ENCODE measurements around the gene SCARB1.

The SCARB1 gene

DNA sequence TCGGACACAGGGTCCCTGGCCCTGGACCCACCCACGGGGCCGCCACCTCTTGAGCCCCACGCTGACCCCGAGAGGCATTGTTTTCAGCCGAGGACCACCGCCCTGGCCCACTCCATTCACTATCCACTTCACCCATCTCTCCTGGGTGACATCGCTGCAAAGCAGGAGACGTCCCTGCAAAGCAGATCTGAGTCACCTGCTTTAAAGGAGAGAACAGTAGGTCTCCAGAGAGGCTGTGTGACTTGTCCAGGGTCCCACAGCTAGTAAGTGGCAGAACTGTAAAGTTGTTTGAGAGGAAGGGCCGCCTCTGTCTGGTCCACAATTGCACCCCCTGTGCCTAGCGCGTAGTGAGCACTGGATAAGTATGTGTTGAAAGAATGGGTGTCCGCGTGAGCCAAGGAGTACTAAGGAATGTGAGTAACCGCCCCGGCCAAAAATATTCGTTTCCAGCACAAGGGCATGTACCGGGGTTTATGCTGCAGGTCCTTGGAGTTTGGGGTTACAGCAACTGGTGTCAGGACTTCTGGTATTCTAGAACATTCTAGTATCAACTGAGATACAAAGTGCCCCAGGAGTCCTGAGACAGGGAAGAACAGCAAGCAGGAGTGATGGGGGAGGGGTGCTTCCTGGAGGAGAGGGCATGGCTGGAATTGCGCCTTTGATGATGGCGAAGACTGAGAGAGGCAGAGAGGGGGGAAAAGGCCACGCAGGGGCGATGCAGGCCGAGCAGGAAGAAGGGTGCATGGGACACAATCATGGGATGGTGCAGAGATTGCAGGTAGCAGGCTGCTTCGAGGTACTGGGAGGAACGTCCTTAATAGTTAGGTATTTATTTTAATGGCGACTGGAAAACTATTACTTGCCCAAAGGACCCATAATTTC, 91.1 kb downstream of the SCARB1 start:
- Mint-ChIP-seq H3K4me3 (no peak overlapping the region), H3K4me1 (peaks cover 30% of the 10 kb centered on the region), H3K27ac (peak overlapping the region; percentile 84), H3K36me3 (no peaks in the 10 kb centered on the region), H3K9me3 (no peaks in the 10 kb centered on the region), H3K27me3 (peaks cover 4% of the 10 kb centered on the region)

GRCh38 chr12:124771462-124772288, 92.0 kb downstream of the SCARB1 start:
- Mint-ChIP-seq H3K27ac (no peak overlapping the region), H3K4me3 (no peak overlapping the region), H3K4me1 (peaks cover 38% of the 10 kb centered on the region), H3K27me3 (peaks cover 4% of the 10 kb centered on the region), H3K36me3 (no peaks in the 10 kb centered on the region), H3K9me3 (no peaks in the 10 kb centered on the region)

DNA sequence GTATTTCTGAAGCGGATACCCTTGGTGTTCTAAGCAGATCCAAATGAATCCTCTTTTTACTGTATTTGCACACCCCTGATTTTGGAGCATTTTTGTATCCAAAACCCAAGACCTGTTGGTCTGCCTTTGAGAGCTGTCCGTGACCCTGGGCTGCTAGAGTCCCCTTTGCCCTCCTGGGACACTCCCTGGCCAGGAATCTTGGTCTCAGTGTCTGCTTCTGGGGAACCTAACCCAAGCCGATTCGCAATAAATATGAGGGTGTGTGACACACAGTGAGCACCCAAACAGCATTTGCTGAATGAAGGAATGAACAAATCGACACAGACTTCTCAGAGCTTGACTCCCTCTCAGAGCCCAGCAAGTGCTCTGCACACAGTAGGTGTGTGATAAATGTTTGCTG, 92.9 kb downstream of the SCARB1 start:
- H3K4me3 Mint-ChIP-seq: no peak overlapping the region

DNA sequence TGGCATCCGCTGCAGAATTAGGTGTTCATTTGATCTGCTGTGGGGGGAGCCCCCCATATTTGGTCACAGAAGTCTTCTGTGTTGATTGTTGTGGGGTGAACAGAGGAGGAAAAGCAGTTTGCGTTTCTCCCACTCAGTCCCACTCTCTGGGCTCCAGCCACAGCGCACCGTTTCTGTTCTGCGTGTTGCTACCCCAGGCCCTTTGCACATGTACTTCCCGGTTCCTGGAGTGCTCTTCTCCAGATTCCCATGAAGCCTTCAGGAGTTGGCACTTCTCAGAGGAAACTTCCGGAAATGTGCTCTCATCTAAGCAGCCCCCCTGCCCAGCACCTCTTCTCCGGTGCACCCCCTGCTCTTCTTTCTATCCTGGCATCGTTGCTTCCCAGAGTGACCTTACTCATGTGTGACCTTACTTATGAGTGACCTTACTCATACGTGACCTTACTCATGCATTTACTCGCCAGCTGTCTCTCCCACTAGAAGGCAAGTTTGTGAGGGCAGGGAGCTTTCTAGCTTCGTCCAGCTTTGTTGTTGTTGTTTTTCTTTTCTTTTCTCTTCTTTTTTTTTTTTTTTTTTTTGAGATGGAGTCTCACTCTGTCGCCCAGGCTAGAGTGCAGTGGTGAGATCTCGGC, 93.7 kb downstream of the SCARB1 start:
- H3K36me3 Mint-ChIP-seq: peaks cover 3% of the 10 kb centered on the region
- peaks cover 31% of the 10 kb centered on the region for H3K4me1 Mint-ChIP-seq
- no peak overlapping the region for H3K27ac Mint-ChIP-seq

More for the DNA sequence above, 92.9 kb downstream of the SCARB1 start:
- Mint-ChIP-seq H3K27ac (no peak overlapping the region), H3K4me1 (peaks cover 37% of the 10 kb centered on the region), H3K27me3 (peaks cover 4% of the 10 kb centered on the region), H3K9me3 (no peaks in the 10 kb centered on the region), H3K36me3 (no peaks in the 10 kb centered on the region)

DNA sequence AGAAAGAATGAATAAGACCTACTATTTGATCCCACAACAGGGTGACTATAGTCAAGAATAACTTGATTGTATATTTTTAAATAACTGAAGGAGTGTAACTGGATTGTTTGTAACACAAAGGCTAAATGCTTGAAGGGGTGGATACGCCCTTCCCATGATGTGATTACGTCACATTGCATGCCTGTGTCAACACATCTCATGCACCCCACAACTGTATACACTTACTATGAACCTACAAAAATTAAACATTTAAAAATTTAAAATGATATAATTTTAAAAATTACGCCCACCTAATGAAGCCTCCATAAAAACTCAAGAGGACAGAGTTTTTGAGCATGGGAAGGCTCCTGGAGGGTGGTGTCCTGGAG, 94.5 kb downstream of the SCARB1 start:
- H3K4me1 Mint-ChIP-seq: peaks cover 23% of the 10 kb centered on the region
- H3K36me3 Mint-ChIP-seq: peaks cover 3% of the 10 kb centered on the region
- H3K9me3 Mint-ChIP-seq: no peaks in the 10 kb centered on the region
- H3K27ac Mint-ChIP-seq: no peak overlapping the region
- no peak overlapping the region for H3K4me3 Mint-ChIP-seq
- H3K27me3 Mint-ChIP-seq: peaks cover 4% of the 10 kb centered on the region

More for the DNA sequence above, 93.7 kb downstream of the SCARB1 start:
- Mint-ChIP-seq H3K9me3 (no peaks in the 10 kb centered on the region), H3K27me3 (peaks cover 4% of the 10 kb centered on the region), H3K4me3 (no peak overlapping the region)

- Mint-ChIP-seq H3K4me3 (no peak overlapping the region), H3K4me1 (peaks cover 20% of the 10 kb centered on the region), H3K27ac (no peak overlapping the region), H3K27me3 (peaks cover 4% of the 10 kb centered on the region), H3K36me3 (peaks cover 3% of the 10 kb centered on the region), H3K9me3 (no peaks in the 10 kb centered on the region)
These were observed 95.1 kb downstream of the SCARB1 start for GRCh38 chr12:124768452-124769162.

GRCh38 chr12:124767066-124767821, 96.4 kb downstream of the SCARB1 start:
- Mint-ChIP-seq H3K4me3 (no peak overlapping the region), H3K9me3 (no peaks in the 10 kb centered on the region), H3K27me3 (peaks cover 2% of the 10 kb centered on the region), H3K4me1 (peaks cover 29% of the 10 kb centered on the region), H3K27ac (no peak overlapping the region), H3K36me3 (peaks cover 3% of the 10 kb centered on the region)

DNA sequence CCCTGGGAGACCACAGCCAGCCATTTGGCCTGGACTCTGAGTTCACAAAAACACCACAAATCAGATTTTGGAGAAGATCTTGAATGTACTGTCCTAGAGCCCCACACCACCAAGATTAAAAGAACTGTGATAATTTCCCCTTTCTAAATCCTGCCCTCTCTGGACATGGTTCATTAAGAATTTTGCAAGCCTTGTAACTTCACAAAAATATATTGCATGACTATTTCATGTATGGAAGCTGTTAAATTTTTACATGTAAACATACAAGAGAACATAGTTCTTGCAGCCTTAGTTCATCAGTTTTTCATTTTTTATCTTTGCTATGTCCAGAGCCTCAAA, 97.0 kb downstream of the SCARB1 start:
- H3K4me3 Mint-ChIP-seq: no peak overlapping the region
- peaks cover 1% of the 10 kb centered on the region for H3K27me3 Mint-ChIP-seq
- peak overlapping the region; percentile 68 for H3K27ac Mint-ChIP-seq
- no peaks in the 10 kb centered on the region for H3K9me3 Mint-ChIP-seq
- H3K4me1 Mint-ChIP-seq: peaks cover 31% of the 10 kb centered on the region
- H3K36me3 Mint-ChIP-seq: peaks cover 3% of the 10 kb centered on the region

GRCh38 chr12:124765581-124766489, 97.8 kb downstream of the SCARB1 start:
- H3K9me3 Mint-ChIP-seq: no peaks in the 10 kb centered on the region
- H3K27ac Mint-ChIP-seq: no peak overlapping the region
- peaks cover 3% of the 10 kb centered on the region for H3K36me3 Mint-ChIP-seq
- peaks cover 1% of the 10 kb centered on the region for H3K27me3 Mint-ChIP-seq
- H3K4me3 Mint-ChIP-seq: no peak overlapping the region
- H3K4me1 Mint-ChIP-seq: peaks cover 38% of the 10 kb centered on the region

DNA sequence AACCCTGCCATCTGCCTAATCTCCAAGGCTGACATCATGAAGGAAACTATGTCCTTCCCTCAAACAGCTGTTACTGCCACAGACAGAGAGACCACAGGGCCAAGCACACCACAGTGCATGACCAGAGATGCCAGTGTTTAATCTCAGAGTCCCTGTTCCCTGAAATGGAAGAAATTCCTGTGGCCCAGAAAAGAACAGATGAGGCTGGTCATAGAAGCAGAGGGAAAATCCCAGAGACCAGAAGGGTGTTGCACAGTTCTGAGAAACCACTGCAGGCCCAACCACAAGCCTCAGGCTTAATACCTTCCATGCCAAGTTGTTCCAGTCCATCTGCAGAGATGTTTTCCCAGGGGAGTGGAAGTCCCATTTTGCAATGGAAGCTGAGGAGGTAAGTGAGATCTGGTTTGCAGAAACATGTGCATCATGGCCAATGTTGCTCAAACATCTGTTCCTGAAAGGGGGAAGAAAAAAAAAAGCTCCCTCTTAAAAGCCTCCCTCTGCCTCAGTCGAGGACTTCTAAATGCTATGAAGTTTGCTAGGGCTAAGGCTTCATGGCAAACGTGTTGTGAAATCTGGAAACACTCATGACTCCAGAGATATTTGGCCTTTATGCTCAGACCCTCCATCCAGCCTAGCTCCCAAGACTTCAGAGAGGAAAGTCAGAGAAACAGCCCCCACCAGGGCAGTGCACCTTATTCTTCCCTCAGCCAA, 98.6 kb downstream of the SCARB1 start:
- H3K4me3 Mint-ChIP-seq: no peak overlapping the region
- H3K27me3 Mint-ChIP-seq: peaks cover 2% of the 10 kb centered on the region
- H3K27ac Mint-ChIP-seq: peak overlapping the region; percentile 17
- H3K4me1 Mint-ChIP-seq: peaks cover 39% of the 10 kb centered on the region
- H3K36me3 Mint-ChIP-seq: peaks cover 3% of the 10 kb centered on the region
- H3K9me3 Mint-ChIP-seq: no peaks in the 10 kb centered on the region

DNA sequence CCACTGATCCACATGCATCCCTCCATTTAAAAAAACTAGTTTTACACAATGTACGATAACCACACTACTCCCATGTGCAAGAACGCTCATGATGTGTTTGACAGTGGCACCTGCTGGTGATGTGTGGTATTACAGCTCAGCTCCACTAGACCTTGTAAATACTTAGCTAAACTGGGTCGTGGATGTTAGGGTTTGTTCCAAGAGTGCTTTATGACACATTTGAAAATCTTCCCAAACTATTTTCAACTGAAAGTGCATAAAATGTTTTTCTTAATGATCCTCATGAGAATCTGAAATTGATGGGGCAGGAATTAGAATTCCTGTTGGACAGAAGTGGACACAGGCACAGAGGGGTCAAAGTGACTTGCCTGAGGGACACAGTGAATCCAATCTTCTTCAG, 99.2 kb downstream of the SCARB1 start:
- Mint-ChIP-seq H3K4me3 (no peak overlapping the region), H3K27me3 (peaks cover 2% of the 10 kb centered on the region), H3K27ac (peak overlapping the region; percentile 68), H3K4me1 (peaks cover 40% of the 10 kb centered on the region), H3K36me3 (peaks cover 3% of the 10 kb centered on the region), H3K9me3 (no peaks in the 10 kb centered on the region)

GRCh38 chr12:124763594-124763979, 100.1 kb downstream of the SCARB1 start:
- peaks cover 1% of the 10 kb centered on the region for H3K27me3 Mint-ChIP-seq
- H3K27ac Mint-ChIP-seq: no peak overlapping the region
- no peak overlapping the region for H3K4me3 Mint-ChIP-seq
- peaks cover 42% of the 10 kb centered on the region for H3K4me1 Mint-ChIP-seq
- no peaks in the 10 kb centered on the region for H3K9me3 Mint-ChIP-seq
- peaks cover 3% of the 10 kb centered on the region for H3K36me3 Mint-ChIP-seq

DNA sequence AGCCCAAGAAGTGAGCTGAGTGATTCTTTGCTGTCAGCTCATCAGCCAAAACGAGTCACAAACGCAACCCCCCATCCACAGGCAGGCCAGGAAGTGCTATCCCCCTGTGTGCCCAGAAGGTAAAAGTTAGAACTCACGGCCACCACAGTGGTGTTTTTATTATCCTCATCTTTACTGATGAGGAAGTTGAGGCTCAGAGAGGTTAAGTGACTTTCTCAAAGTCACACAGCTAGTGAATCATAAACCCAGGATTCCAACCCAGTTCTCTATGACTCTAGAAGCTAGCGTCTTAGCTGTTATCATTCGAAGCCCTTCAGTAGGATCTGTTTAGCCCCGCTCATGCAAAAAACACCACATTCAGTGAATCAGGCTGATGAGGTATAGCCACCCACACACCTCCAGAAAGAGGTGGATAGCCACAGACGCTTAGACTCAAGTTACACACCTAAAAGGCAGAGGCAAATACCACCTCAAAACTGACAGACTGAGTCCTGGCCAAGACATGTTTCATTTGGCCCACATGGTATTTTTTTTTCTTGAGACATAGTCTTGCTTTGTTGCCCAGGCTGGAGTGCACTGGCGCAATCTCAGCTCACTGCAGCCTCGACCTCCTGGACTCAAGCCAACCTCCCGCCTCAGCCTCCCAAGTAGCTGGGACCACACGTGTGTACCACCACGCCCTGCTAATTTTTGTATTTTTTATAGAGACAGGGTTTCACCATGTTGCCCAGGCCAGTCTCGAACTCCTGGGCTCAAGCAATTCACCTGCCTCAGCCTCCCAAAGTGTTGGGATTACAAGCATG, 100.7 kb downstream of the SCARB1 start:
- no peaks in the 10 kb centered on the region for H3K9me3 Mint-ChIP-seq
- H3K36me3 Mint-ChIP-seq: peaks cover 3% of the 10 kb centered on the region
- peaks cover 42% of the 10 kb centered on the region for H3K4me1 Mint-ChIP-seq
- peak overlapping the region; percentile 47 for H3K4me3 Mint-ChIP-seq
- peaks cover 1% of the 10 kb centered on the region for H3K27me3 Mint-ChIP-seq
- peak overlapping the region; percentile 60 for H3K27ac Mint-ChIP-seq
